T follicular helper cell (primary cell): Measurements from ENCODE around the gene GPC4.

Experiments
- DNase-seq: peaks from one replicate; pipeline ENCODE4 v3.0.0-alpha.2; 2020; ENCODE audit warnings: low read depth
- total RNA-seq, 2 experiments: gene quantifications; one replicate each; lab custom pipeline; 2026; lab: John Stamatoyannopoulos, UW

Gene GPC4
- 0 to 0.04 reads per million in 2 experiments for total RNA-seq

GRCh38 chrX:133415276-133416105 is at the start of gene GPC4:
Gene GPC4 (minus strand): TSS chrX:133415489. CDS start chrX:133414965, 524 bp downstream.
- no peak for DNase-seq

- no peak for DNase-seq
Observed at GRCh38 chrX:133461231-133461630, 45.9 kb upstream of the GPC4 start.

GRCh38 chrX:133454924-133455323 is 39.6 kb upstream of the GPC4 start:
- DNase-seq = no peak

- no peak for DNase-seq
Observed at GRCh38 chrX:133454491-133454914, 39.2 kb upstream of the GPC4 start.

GRCh38 chrX:133448512-133449076 is 33.3 kb upstream of the GPC4 start:
- DNase-seq = no peak

- no peak for DNase-seq
Observed at GRCh38 chrX:133444952-133445831, 29.9 kb upstream of the GPC4 start.

- DNase-seq = no peak
Observed at GRCh38 chrX:133444196-133444595, 28.9 kb upstream of the GPC4 start.

GRCh38 chrX:133440797-133441163 is 25.5 kb upstream of the GPC4 start:
- DNase-seq = no peak

- no peak for DNase-seq
Observed at GRCh38 chrX:133440081-133440796, 24.9 kb upstream of the GPC4 start.

GRCh38 chrX:133437766-133438165 is 22.5 kb upstream of the GPC4 start:
- DNase-seq = no peak

GRCh38 chrX:133437356-133437755 is 22.1 kb upstream of the GPC4 start:
- no peak for DNase-seq

- DNase-seq = no peak
Observed at GRCh38 chrX:133435544-133436124, 20.3 kb upstream of the GPC4 start.

GRCh38 chrX:133434197-133434820 is 19.0 kb upstream of the GPC4 start:
- no peak for DNase-seq

- no peak for DNase-seq
Observed at GRCh38 chrX:133419911-133420310, 4.6 kb upstream of the GPC4 start.

GRCh38 chrX:133418588-133418987 is 3.3 kb upstream of the GPC4 start:
- no peak for DNase-seq

GRCh38 chrX:133417364-133417763 is 2.1 kb upstream of the GPC4 start:
- DNase-seq = no peak

- DNase-seq = no peak
Observed at GRCh38 chrX:133414406-133415275, 648 bp downstream of the GPC4 start.

- DNase-seq = no peak
Observed at GRCh38 chrX:133413218-133413925, 1.9 kb downstream of the GPC4 start.

- DNase-seq = no peak
Observed at GRCh38 chrX:133412665-133413064, 2.6 kb downstream of the GPC4 start.
